BE2C (cell line): Measurements from ENCODE around the gene REV3L.

Experiments
- DNase-seq: peaks from one replicate; pipeline ENCODE4 v3.0.0-alpha.2; 2020
- H3K27me3 ChIP-seq: fragments of 250-450 bp; sonication (Bioruptor Pico); 2 replicates; pipeline ENCODE4 v1.5.1; 2020; ENCODE audit warnings: mild to moderate bottlenecking
- H3K36me3 ChIP-seq: fragments of 250-450 bp; sonication (Bioruptor Pico); 2 replicates; pipeline ENCODE4 v1.5.1; 2020; ENCODE audit warnings: mild to moderate bottlenecking
- H3K4me1 ChIP-seq: fragments of 250-450 bp; sonication (Bioruptor Pico); 2 replicates; pipeline ENCODE4 v1.5.1; 2020
- H3K4me3 ChIP-seq: 2 replicates; pipeline ENCODE4 v1.5.1; 2011; ENCODE audit warnings: low read depth, low read length
- H3K9me3 ChIP-seq: fragments of 250-450 bp; sonication (Bioruptor Pico); 2 replicates; pipeline ENCODE4 v1.5.1; 2020
- TF ChIP-seq, protein P1 (sequence below): IDR thresholded peaks from 2 replicates; pipeline ENCODE4 v1.5.1; 2012; ENCODE audit warnings: mild to moderate bottlenecking, low read depth, low read length

Gene REV3L

DNA sequence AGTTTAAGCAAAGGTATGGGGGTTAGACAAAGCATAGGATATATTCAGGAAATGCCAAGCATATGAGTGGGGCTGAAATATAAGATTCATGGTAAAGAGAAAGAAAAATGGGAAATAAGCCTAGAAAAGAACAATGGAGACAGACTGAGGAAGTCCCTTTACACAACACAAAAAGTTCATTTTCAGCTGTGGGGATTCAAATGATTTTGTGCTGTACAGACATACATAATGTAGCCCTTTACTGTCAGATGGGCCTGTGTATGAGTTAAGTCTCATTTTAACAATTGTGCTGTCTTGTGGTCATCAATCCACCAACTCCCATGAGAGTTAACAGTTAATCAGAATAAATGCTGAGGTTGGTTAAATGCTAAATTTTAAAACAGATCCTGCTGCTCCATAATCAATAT lies 37.2 kb downstream of the REV3L start:
- TF ChIP-seq, protein P1, sequence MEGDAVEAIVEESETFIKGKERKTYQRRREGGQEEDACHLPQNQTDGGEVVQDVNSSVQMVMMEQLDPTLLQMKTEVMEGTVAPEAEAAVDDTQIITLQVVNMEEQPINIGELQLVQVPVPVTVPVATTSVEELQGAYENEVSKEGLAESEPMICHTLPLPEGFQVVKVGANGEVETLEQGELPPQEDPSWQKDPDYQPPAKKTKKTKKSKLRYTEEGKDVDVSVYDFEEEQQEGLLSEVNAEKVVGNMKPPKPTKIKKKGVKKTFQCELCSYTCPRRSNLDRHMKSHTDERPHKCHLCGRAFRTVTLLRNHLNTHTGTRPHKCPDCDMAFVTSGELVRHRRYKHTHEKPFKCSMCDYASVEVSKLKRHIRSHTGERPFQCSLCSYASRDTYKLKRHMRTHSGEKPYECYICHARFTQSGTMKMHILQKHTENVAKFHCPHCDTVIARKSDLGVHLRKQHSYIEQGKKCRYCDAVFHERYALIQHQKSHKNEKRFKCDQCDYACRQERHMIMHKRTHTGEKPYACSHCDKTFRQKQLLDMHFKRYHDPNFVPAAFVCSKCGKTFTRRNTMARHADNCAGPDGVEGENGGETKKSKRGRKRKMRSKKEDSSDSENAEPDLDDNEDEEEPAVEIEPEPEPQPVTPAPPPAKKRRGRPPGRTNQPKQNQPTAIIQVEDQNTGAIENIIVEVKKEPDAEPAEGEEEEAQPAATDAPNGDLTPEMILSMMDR = no peak
- Histone ChIP-seq H3K36me3 (no peaks in the 10 kb centered on the region), H3K4me3 (no peak overlapping the region), H3K27me3 (no peaks in the 10 kb centered on the region), H3K9me3 (no peaks in the 10 kb centered on the region), H3K4me1 (no peaks in the 10 kb centered on the region)
- DNase-seq = no peak

DNA sequence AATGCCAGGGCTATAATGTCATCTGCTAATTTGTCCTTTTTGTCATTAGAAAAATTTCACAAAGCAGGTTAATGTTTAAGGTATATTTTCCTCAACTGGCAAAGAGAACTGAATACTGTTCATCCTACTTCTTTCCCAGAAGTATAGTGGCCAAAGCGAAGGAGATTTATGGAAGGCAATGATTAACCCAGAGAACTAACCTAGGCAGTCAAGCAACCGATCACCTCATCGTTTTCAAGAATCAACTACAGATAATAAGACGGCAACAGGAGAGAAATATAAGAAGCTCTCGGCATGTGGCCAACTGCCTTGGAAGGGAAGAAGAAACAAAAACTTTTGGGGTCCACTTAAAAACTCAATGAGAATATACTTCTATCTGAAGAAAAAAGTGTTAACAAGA lies 38.2 kb downstream of the REV3L start:
- Histone ChIP-seq H3K9me3 (no peaks in the 10 kb centered on the region), H3K27me3 (no peaks in the 10 kb centered on the region), H3K4me1 (no peaks in the 10 kb centered on the region), H3K36me3 (no peaks in the 10 kb centered on the region), H3K4me3 (no peak overlapping the region)
- TF ChIP-seq, protein P1 = no peak
- no peak for DNase-seq

DNA sequence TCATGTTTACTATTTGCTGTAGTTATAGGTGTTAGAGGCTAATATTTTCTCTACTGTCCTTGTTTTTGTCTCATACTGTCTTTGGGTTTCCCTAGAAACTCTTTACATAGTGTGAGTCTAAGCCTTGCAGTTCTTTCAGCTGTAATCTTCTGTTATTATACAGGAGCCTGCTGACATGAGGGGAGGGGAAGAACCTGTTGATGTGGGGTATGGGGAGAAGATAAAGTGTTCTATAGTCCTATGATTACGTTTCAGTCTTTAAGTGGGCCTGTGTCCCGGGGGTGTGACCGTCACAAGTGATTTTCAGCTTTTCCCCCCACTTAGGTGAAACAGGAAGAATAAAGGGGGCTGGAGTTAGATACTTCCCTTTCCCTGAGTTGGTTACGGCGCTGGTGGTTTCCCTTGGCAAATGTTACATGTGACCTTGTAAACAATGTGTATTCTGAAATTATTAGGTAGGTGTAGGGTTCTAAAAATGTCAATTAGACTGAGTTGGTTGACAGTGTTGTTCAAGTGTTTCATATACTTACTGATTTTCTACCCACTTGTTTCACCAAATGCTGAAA lies 41.3 kb downstream of the REV3L start:
- DNase-seq = no peak
- no peaks in the 10 kb centered on the region for H3K36me3 ChIP-seq

DNA sequence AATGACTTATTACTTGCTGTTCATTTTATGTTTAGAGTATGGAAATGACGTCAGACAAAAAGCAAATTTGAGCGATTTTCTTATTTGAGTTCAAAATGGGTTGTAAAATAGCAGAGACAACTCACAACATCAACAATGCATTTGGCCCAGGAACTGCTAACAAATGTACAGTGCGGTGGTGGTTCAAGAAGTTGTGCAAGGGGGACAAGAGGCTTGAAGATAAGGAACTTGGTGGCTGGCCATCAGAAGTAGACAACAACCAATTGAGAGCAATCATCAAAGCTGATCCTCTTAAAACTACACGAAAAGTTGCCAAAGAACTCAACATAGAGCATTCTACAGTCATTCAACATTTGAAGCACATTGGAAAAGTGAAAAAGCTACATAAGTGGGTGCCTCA lies 43.8 kb downstream of the REV3L start:
- Histone ChIP-seq H3K27me3 (no peaks in the 10 kb centered on the region), H3K4me1 (no peaks in the 10 kb centered on the region), H3K9me3 (no peaks in the 10 kb centered on the region), H3K36me3 (no peaks in the 10 kb centered on the region), H3K4me3 (no peak overlapping the region)
- no peak for DNase-seq
- TF ChIP-seq, protein P1 = no peak

More for the DNA sequence above, 41.3 kb downstream of the REV3L start:
- Histone ChIP-seq H3K27me3 (no peaks in the 10 kb centered on the region), H3K9me3 (no peaks in the 10 kb centered on the region), H3K4me1 (no peaks in the 10 kb centered on the region), H3K4me3 (no peak overlapping the region)
- TF ChIP-seq, protein P1 = no peak

DNA sequence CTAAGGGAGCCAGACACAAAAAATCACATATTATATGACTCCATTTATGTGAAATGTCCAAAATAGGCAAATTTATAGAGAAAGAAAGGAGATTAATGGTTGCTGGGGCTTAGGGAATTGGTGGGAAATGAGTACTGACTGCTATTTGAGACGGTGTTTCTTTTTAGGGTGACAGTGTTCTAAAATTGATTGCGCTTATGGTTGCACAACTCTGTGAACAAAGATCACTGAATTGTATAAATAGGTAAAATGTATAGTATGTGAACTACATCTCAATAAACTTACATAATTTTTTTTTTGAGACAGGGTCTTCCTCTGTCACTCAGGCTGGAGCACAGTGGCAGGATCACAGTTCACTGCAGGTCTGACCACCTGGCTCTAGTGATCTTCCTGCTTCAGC lies 45.4 kb downstream of the REV3L start:
- Histone ChIP-seq H3K4me3 (no peak overlapping the region), H3K4me1 (no peaks in the 10 kb centered on the region), H3K27me3 (no peaks in the 10 kb centered on the region), H3K36me3 (no peaks in the 10 kb centered on the region), H3K9me3 (no peaks in the 10 kb centered on the region)
- TF ChIP-seq, protein P1 = no peak
- DNase-seq = no peak

DNA sequence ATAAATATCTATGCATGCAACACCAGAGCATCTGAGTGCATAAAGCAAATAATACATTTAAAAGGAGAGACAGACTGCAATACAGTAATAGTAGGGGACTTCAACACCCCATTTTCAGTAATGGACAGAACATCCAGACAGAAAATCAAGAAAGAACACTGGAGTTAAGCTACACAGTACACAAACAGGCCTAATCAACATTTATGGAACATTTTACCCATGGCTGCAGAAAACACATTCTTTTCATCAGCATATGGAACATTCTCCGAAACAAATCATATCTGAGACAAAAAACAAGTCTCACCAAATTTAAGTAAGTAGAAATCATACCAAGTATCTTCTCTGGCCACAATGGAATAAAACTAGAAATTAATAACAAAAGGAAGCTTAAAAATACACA lies 50.5 kb downstream of the REV3L start:
- no peaks in the 10 kb centered on the region for H3K36me3 ChIP-seq

More for the DNA sequence above, 50.5 kb downstream of the REV3L start:
- TF ChIP-seq, protein P1 = no peak
- Histone ChIP-seq H3K4me3 (no peak overlapping the region), H3K27me3 (no peaks in the 10 kb centered on the region), H3K9me3 (no peaks in the 10 kb centered on the region), H3K4me1 (no peaks in the 10 kb centered on the region)
- DNase-seq = no peak
